ENCODE data around the gene SMARCB1. TPM values are rescaled to one million over a fixed set of nuclear protein-coding genes. Genes with fewer than 3 reads are reported as not detected.
A peak's percentile ranks its signal among the peaks of the same experiment; 100 is the strongest.

Gene SMARCB1
- total RNA-seq, 1 experiment from 2014 or later, result 136 TPM

DNA sequence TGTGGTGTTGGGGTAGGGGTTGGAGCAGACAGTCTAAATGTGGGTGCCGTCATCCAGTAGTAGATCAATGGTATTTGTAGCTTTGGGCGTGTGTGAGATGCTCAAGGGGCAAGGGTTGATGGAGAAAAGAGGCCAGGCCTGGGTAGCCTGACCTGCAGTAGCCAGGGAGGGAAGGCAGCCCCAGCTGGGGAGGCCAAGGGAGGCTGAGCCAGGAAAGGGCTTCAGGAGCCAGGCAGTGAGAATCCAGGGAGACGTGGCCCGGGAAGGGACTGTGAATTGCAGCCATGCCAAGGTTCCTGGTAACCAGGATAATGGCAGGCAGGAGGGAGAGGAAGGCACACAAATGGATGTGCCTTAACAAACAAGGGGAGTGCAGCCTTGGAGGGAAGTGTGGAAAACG, 54.5 kb downstream of the SMARCB1 start:
- no peaks in the 10 kb centered on the region for H3K79me2 ChIP-seq (ENCODE audit: insufficient read depth, low read length)
- H2BK12ac ChIP-seq (ENCODE audit: insufficient read length, low read depth, low read length), result no peak overlapping the region
- TF ChIP-seq, protein P1, sequence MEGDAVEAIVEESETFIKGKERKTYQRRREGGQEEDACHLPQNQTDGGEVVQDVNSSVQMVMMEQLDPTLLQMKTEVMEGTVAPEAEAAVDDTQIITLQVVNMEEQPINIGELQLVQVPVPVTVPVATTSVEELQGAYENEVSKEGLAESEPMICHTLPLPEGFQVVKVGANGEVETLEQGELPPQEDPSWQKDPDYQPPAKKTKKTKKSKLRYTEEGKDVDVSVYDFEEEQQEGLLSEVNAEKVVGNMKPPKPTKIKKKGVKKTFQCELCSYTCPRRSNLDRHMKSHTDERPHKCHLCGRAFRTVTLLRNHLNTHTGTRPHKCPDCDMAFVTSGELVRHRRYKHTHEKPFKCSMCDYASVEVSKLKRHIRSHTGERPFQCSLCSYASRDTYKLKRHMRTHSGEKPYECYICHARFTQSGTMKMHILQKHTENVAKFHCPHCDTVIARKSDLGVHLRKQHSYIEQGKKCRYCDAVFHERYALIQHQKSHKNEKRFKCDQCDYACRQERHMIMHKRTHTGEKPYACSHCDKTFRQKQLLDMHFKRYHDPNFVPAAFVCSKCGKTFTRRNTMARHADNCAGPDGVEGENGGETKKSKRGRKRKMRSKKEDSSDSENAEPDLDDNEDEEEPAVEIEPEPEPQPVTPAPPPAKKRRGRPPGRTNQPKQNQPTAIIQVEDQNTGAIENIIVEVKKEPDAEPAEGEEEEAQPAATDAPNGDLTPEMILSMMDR (conservative IDR thresholded peaks at IDR 0.05), result no peak

More for the DNA sequence above, 54.5 kb downstream of the SMARCB1 start:
- WGBS (ENCODE audit: extremely low coverage, insufficient read length, low lambda C conversion rate), result no CpG with 5 or more reads among the region's 5 CpGs
- Histone ChIP-seq H2AFZ (ENCODE audit: low read length) (no peak overlapping the region), H2BK120ac (ENCODE audit: low read depth, low read length, poor library complexity, severe bottlenecking) (no peak overlapping the region), H3K4me1 (ENCODE audit: insufficient read depth, low read length) (no peaks in the 10 kb centered on the region; the same call in 1 of the 2 replicates), H3K9me3 (ENCODE audit: control insufficient read depth, low read depth, low read length) (no peaks in the 10 kb centered on the region), H4K8ac (replicated peaks; ENCODE audit: insufficient read length, low read depth, low read length) (no peak overlapping the region), H3K27ac (ENCODE audit: insufficient read length, low read depth, low read length) (no peak overlapping the region), H2AK5ac (ENCODE audit: insufficient read length, low read length) (no peak overlapping the region), H4K5ac (ENCODE audit: insufficient read length, low read depth, low read length) (no peak overlapping the region), H3K14ac (ENCODE audit: insufficient read depth, low read length) (no peak overlapping the region), H2BK15ac (ENCODE audit: low read depth, low read length) (no peak overlapping the region), H3K56ac (ENCODE audit: insufficient read length, low read depth, low read length) (no peak overlapping the region), H2BK5ac (ENCODE audit: insufficient read length, low read length) (no peak overlapping the region), H3K27me3 (ENCODE audit: insufficient read depth, low read length) (no peaks in the 10 kb centered on the region; the same call in 1 of the 2 replicates), H3K4me2 (ENCODE audit: insufficient read depth, insufficient read length, low read length) (no peak overlapping the region), H3K9ac (ENCODE audit: extremely low read depth, insufficient read length, low read length) (no peak overlapping the region), H3T11ph (ENCODE audit: low read length) (no peak overlapping the region), H3K4ac (ENCODE audit: low read depth, low read length) (no peak overlapping the region), H4K20me1 (ENCODE audit: control insufficient read depth, insufficient read depth, insufficient read length) (no peaks in the 10 kb centered on the region), H3K23ac (ENCODE audit: insufficient read length, low read depth, low read length) (no peak overlapping the region), H2BK20ac (ENCODE audit: low read depth, low read length, poor library complexity, severe bottlenecking) (no peak overlapping the region), H3K79me1 (ENCODE audit: insufficient read depth, low read depth, low read length, poor library complexity, severe bottlenecking) (no peaks in the 10 kb centered on the region), H4K91ac (ENCODE audit: insufficient read length, low read depth, low read length) (no peak overlapping the region), H3K23me2 (ENCODE audit: insufficient read length, low read depth, low read length, poor library complexity, severe bottlenecking) (peaks cover 6% of the 10 kb centered on the region), H3K18ac (ENCODE audit: insufficient read length, low read depth, low read length) (no peak overlapping the region)
- no peak for DNase-seq
- peaks cover 0 to 3% of the 10 kb centered on the region in 2 experiments; a peak in 2 of 5 replicates for H3K9me3 Mint-ChIP-seq
- H3K4me3 Mint-ChIP-seq, result peak overlapping the region in 1 of 2 experiments; percentile 13; a peak in 2 of 5 replicates
- peaks cover 33% of the 10 kb centered on the region for H3K27me3 Mint-ChIP-seq (ENCODE audit: low read depth)
- H3K4me1 Mint-ChIP-seq, result peaks cover 32 to 42% of the 10 kb centered on the region in 2 experiments
- no peak overlapping the region; a peak in 1 of 7 replicates for H3K27ac Mint-ChIP-seq
- H3K36me3 Mint-ChIP-seq (ENCODE audit: insufficient read depth in 1 of 3, low read depth in 3 of 3), result peaks cover 0 to 2% (median 0%) of the 10 kb centered on the region in 3 experiments; a peak in 1 of 7 replicates
